Inflammatory macrophage treated with lipopolysaccharide for 4 hours (primary cell): ENCODE measurements around the gene CDC20B.

Source experiments
- DNase-seq: peaks from one replicate; pipeline ENCODE4 v3.0.0-alpha.2; 2020

The CDC20B gene

DNA sequence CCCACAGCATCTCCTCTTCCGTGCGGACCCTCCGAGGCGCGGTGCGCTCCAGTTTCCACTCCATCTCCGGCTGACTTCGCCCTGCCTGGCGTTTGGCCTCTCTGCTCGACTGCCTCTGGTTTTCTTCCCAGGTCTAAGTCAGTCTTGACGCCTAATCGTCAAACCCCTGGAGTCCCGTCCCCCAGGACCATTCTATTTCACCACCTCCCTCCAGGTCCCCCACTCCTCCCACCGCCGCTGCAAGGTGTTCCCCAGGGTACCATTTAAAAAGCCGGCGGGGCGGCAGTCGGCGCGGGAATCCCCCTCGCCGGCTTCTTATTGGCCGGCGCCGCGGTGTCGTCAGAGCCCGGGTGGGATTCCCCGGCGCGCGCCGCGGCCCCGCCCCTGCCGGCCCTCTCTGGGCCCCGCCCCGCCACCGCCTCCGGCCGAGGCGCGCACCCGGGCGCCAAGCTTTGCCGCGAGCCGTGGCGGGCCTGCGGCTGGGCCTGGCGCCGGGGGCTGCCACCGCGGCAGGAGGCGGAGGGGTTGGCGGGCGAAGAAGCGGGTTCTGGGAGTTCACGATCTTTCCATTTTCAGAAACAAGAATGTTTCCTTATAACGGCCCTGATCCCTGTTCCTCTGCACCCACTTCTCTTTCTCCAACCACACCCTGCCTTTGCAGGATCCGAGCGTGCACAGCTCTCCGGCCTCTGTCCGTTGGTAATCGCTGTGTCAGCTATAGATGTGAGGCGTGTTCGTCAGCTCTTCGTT lies at the start of gene CDC20B:
TSS of gene CDC20B (minus strand) at position 241 of the 750 bp plus-strand sequence. CDS start at position 64, 177 bp downstream.
- DNase-seq, result peak; percentile 78

DNA sequence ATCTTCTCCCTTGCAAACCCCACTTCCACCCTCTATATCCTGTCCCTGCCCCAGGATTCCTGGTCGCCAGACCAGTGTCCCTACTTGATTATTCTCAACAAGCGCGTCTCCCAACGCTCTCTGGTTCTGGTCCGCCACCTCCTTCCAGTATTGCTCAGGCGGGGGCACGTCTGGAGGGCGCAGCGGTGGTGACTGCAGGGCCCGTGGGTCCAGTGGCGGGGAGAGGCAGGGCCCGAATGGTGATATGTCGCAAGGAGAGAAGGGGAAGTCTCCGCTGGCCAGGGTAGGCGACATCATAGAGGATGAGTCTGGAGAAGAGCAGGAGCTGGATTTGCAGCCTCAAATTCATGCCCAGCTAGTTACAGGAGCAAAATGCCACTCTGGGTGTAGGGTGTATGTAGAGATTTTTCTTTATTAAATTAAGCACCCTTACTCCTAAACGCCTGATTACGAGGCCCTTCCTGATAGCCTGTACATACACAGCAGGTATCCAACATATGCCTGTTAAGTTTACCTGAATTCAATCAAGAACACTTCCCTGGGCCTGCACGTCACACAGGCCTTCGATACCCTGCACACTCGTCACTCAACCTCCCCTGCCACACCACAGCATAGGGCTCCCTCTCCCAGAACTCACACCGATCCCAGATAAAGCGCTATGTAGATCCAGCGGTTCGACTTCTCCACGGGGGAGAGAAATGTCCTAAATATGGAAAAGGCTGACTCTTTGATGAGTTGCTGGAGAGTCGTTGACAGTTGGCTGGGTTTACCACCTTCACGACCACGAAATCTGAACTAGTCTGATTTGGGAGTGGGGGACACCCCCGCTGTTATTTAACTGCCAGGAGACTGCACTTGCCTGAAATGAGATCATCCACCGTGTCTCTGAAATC lies 49.4 kb upstream of the CDC20B start:
- DNase-seq, result peak; percentile 35

GRCh38 chr5:55220433-55221185 lies 47.6 kb upstream of the CDC20B start:
- no peak for DNase-seq

DNA sequence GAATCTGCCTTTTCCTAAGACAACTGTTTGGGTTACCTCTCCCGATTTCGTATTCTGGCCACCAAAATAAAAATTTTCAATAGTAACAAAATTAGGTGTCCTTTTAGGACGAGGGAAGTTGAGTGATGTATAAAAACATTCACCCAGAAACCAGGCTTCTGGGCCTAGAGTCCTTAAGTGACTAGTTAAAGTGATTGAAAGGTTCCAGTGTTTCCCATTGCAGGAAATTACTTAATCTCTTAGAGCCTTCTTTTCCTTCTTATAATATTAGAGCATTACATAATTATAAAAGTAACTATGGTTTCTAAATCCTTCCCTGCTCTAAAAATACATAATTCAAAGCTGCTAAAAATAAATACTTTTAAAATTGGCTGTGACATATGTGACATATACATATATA lies 46.8 kb upstream of the CDC20B start:
- no peak for DNase-seq

- no peak for DNase-seq
Measured at GRCh38 chr5:55218967-55219366, 46.0 kb upstream of the CDC20B start.

DNA sequence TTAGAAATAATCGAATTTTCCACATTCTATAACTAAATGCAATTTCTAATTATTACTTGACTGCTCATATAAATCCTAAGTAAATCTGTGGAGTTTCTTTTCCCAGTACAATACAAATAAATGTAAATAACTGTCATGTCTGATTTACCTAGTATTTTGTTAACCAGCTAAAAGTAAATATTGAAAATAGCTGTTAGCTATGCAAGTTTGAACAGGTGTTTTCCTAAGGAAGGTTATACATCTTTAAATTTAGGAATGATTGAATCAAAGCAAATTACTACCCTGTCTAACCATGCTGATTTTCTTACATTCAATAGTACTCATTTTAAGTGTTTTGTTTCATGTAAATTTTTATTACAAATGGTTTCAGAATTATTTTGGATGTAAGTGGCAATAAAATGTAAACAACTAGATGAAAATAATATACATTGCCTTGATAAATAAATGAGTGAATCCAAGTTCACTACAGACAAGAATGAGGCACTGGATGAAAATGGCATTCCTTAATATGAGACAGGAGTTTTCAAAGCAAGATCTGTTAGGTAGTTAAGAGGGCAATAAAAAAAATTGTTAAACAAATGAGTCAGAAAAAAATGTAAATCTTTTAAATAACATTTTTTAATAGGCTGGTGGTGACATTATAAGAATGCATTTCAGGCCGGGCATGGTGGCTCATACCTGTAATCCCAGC lies 38.4 kb upstream of the CDC20B start:
- no peak for DNase-seq

GRCh38 chr5:55205001-55205400 lies 32.0 kb upstream of the CDC20B start:
- DNase-seq, result no peak

DNA sequence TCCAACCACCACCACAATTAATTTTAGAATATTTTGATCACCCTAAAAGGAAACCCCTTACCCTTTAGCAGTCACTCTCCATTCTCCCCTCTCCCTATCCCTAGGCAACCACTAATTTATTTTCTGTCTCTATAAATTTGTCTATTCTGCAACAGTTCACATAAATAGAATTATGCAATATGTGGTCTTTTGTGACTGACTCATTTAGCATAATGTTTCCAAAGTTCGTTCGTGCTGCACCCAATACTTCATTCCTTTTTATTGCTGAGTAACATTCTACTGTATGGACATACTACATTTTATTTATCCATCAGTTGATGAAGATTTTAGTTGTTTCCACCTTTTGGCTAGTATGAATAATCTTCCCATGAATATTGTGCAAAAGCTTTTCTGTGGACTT lies 18.2 kb upstream of the CDC20B start:
- no peak for DNase-seq

DNA sequence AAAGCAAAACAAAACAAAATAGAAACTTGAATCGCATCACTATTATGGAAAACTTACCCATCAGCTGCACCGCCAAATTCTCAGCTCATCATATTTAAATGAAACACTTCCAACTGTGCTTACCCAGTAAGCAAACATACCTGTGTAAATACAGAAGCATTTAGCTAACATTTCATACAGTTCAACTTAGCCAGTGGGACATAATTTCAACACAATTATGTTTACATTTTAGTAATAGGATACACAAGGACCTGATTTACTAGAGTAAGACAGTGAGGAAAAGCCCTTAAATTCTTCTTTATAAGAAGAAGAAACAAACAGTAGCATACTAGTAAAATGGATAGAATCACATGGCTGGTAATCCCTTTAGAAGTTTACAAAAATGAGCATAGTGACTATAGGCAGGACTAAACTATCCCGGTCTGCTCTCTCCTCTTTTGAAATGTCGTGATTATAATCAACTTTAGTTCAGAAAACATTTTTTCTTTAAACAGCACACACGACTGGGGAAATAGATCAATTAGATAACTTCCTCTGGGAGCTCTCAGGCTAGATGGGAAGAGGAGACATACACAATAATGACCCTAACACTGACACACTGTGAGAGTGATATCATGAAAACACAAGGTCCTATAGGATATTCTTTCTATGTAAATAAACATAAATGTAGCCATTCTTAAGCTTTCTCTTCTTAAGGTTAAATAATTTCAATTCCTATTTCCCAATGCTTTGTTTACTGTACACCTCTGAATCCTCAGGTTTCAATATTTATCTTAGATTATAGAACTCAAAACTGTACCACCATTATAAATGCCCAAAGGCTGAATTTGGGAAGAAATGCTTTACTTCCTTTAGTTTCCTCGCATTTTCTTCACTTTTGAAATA lies 15.9 kb upstream of the CDC20B start:
- DNase-seq, result no peak

- no peak for DNase-seq
Measured at GRCh38 chr5:55187370-55187769, 14.4 kb upstream of the CDC20B start.

- no peak for DNase-seq
Measured at GRCh38 chr5:55180016-55180415, 7.0 kb upstream of the CDC20B start.

DNA sequence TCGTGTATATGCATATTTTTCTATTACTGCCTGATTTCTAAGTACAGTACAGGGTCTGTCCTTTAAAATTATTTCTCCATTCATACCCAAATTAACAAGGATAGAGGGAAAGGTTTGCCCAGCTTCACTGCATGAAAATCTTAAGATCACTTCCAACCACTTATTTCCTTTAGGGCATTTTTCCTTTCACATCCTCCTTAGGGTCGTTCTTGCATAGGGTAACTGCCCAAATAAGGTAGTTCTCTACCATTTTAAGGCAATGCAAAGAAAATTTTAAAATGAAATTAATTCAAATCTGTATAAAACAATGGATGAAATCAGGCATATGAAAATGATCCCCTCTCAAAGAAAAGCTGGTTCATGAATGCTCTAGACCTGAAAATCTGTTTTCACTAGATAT lies 4.1 kb upstream of the CDC20B start:
- peak; percentile 18 for DNase-seq

DNA sequence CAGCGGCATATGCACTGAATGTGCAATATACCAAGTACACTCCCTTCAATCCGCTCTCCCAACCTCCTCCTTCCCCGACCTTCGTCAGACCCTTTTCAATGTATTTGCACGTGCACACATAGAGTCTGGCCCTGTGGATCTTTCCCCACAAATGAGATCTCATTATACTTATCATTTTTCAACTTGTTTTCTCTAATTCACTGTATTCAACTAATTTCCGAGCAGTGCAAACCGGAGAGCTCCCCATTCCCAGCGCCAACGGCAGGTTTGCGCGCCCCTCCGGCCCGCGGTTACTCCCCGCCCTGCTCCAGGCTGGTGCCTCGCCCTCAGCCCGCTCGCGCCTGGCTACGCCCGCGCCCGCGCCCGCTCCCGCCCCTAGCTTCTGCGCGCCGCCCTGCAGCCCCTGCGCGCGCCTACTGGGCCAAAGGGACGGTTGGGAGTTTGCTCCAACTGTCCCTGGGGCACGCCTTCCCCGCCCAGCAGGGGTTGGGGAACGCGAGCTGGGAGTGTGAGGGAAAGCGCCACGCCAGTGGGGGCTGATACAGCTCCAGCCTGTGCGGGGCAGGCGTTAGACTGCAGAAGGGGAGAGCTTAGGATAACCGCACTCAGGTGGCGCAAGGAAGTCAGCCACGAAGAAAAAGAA lies 3.3 kb upstream of the CDC20B start:
- peak; percentile 24 for DNase-seq

DNA sequence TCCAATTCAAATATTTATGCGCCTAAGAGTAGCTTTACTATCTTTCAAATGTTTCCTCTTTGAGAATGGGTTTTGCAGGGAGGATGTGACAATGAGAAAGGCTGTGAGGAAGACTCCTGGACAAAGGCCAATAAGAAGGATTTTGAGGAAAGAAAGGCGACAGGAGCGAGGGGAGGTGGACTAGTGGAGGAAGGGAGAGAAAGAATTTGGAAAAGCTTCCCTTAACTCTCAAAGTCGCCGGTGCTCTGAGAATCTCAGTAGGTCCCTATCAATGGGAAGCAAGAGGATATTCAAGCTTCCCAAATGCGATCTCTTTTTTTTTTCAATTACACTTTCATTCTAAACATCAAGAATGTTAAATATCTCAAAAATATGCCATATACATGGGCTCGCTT lies 2.8 kb upstream of the CDC20B start:
- DNase-seq, result no peak

DNA sequence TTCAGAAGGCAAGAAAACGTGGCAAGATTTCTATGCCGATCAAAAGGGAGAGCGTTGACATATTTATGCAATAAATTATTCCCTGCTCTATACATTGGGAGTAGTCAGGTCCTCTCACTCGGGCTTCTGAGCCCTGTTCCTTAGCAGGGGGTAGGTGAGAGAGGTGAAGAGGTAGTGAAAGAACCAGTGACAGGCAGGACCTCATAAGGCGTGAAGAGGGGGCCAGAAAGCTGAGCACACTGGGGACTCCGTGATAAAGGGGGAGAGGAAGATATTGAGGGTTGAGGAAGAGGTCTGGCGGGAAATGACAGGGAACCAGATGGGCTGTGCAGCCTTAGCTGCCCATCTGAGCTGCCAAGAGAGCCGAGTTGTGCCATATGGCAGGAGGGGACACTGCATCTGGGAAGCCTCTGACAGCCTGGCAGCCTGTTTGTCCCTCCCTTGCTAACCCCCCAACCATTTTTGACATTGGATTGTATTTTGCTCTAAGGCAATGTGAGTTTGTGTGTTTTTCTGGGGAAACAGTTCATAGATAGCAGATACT lies 782 bp upstream of the CDC20B start:
- no peak for DNase-seq

DNA sequence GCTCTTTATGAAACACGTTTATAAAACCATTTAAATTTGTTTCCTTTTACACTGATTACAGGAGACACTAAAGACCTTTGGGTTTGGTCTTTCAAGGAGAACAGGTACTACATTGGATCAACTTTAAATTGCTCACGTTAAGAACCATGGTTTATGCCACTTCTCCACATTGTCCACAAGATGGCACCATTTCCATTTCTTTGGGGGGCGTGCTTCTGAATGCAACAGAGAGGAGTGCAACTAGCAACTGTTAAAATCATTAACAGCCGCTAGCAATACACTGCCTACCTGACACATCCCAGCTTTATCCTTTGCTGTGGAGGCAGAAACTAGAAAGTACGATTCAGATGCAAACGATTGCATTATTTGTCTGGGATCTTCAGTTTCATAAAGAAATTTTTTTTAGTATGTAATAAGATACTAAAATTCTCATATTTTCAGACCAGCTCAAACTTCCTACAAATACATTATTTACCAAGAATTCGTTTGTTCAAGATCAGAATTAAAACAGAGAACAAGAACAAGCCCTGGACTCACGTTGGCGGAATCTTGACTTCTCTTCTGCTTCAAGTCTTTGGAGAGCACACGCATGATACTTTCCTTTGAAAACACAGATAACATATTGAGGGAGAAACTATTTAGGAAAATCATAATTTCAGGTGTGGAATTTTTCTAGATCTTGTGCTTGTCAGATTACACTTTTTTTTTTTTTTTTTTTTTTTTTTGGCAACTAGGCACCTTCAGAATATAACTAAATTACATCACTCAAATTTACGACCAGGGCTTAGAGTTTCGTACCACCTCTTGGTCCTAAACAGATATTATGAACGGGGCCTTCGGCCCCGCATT lies 702 bp downstream of the CDC20B start:
- peak; percentile 72 for DNase-seq

GRCh38 chr5:55171471-55171870 lies 1.5 kb downstream of the CDC20B start:
- DNase-seq, result no peak

DNA sequence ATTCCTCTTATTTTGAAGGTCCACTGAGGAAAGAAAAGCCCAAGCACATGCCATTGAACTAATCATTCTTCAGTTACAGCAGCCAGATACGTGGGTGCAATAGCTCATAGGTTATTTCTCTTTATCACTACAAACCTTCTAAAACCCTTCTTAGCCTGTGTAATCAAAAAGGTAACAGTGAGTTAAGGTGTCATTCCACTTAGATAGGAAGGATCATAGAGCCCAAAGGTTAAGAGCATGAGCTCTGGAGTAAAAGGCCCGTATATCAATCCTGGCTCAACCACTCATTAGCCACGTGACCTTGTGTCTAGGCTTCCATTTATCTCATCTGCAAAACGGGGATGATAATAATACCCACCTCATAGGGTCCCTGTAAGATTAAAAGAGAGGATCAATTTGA lies 10.3 kb downstream of the CDC20B start:
- DNase-seq, result no peak

DNA sequence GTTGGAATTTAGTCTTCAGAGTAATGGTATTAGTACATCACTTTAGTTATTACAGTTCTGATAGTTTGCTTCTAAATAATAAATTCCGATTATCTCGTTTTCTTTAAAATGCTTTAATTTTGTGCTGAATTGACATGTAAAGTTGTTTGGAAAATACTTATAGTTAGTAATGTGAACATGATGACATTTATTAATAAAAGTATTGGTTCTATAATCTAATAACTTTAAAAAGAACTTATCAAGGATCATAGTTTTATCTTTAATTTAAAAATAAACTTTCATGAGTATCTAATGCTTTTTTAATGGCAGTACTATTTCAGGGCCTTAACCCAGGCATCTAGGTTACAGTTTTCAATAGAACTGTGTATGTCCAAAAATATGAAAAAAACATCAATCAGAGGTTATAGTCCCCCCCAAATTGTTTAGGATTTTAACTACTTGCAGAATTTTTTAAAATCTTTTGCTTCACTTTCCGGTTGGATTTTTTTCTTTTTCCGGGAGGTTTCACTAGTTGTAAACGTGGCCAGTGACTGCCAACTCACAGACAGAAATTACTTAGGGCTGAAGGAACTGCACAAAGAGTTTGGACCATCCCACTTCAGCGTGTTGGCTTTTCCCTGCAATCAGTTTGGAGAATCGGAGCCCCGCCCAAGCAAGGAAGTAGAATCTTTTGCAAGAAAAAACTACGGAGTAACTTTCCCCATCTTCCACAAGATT lies 12.3 kb downstream of the CDC20B start:
- DNase-seq, result peak; percentile 19
